Chondrocyte (in vitro differentiated cells): ENCODE results near the gene ERBB4. TPM values are rescaled to one million over a fixed set of nuclear protein-coding genes. Genes with fewer than 3 reads are reported as not detected.

Source experiments
- DNase-seq: peaks from one replicate; pipeline ENCODE4 v3.0.0; 2021; ENCODE audit warnings: mixed read lengths, low spot score
- H3K27ac Mint-ChIP-seq: one replicate; pipeline ENCODE4 v1.8.0; 2021; ENCODE audit warnings: mild to moderate bottlenecking, moderate library complexity, mixed read lengths; ENCODE audit not compliant: unreplicated experiment
- H3K27me3 Mint-ChIP-seq: 2 replicates; pipeline ENCODE4 v1.8.0; 2021; ENCODE audit warnings: low read depth, mixed read lengths
- H3K36me3 Mint-ChIP-seq: 2 replicates; pipeline ENCODE4 v1.8.0; 2021; ENCODE audit warnings: low read depth, mixed read lengths
- H3K4me1 Mint-ChIP-seq: 2 replicates; pipeline ENCODE4 v1.8.0; 2021; ENCODE audit warnings: low read depth, mild to moderate bottlenecking, mixed read lengths
- H3K4me3 Mint-ChIP-seq: one replicate; pipeline ENCODE4 v1.8.0; 2021; ENCODE audit warnings: mild to moderate bottlenecking, moderate library complexity, mixed read lengths; ENCODE audit not compliant: unreplicated experiment
- H3K9me3 Mint-ChIP-seq: 2 replicates; pipeline ENCODE4 v1.8.0; 2021; ENCODE audit warnings: low read depth, mixed read lengths
- total RNA-seq: library from RNA; stranded (reverse); gene quantifications from 3 replicates; pipeline ENCODE4 v1.2.1, GENCODE V29; 2021
- TF ChIP-seq, protein P1 (sequence below): fragments of 200-600 bp; sonication (generic); IDR thresholded peaks from 2 replicates; pipeline ENCODE4 v1.5.0; 2021; ENCODE audit warnings: antibody characterized with exemption, mild to moderate bottlenecking, moderate library complexity

Gene ERBB4
- total RNA-seq, 1 donor from 2014 or later = 1.3 TPM

DNA sequence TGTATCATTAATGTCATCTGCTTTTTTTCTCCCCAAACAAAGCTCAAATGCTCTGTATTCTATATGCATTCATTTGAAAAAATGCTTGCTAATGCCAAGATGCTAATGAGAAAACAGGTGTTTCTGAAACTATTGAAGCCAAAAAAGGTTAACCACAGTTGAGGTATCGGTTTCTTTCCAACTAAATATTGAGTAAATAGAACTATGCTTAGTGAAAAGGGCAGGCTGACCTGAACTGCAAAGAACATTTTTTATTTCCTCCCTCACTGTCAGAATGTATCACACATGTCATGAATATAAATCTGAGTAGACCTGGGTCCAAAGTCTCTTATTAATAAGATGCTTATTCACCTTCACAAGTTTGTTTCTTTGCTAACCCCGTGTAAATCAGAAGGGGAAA is 1115.6 kb downstream of the ERBB4 start:
- H3K4me1 Mint-ChIP-seq = no peaks in the 10 kb centered on the region
- no peaks in the 10 kb centered on the region for H3K27me3 Mint-ChIP-seq
- H3K9me3 Mint-ChIP-seq = no peaks in the 10 kb centered on the region
- H3K36me3 Mint-ChIP-seq = no peaks in the 10 kb centered on the region
- TF ChIP-seq, protein P1, sequence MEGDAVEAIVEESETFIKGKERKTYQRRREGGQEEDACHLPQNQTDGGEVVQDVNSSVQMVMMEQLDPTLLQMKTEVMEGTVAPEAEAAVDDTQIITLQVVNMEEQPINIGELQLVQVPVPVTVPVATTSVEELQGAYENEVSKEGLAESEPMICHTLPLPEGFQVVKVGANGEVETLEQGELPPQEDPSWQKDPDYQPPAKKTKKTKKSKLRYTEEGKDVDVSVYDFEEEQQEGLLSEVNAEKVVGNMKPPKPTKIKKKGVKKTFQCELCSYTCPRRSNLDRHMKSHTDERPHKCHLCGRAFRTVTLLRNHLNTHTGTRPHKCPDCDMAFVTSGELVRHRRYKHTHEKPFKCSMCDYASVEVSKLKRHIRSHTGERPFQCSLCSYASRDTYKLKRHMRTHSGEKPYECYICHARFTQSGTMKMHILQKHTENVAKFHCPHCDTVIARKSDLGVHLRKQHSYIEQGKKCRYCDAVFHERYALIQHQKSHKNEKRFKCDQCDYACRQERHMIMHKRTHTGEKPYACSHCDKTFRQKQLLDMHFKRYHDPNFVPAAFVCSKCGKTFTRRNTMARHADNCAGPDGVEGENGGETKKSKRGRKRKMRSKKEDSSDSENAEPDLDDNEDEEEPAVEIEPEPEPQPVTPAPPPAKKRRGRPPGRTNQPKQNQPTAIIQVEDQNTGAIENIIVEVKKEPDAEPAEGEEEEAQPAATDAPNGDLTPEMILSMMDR = no peak
- H3K4me3 Mint-ChIP-seq = no peak overlapping the region
- H3K27ac Mint-ChIP-seq = no peak overlapping the region
- no peak for DNase-seq

DNA sequence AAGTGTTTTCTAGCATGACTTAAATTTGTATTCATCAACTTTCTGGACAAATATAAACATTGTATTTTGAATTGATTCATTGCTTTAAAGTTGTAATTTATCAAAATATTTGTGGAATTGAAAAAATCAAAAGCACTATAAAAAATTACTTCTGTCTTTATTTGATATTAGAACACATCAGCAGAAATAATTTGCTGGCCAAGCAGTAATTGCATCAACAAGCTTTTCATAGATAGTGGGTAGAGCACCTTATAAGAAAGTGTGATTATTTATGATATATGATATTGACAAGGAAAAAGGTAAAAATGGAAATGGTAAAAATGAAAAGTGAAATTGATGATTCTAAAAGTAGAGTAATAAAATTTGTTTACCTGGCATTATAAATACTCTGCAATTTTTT is 1121.1 kb downstream of the ERBB4 start:
- Mint-ChIP-seq H3K27ac (no peak overlapping the region), H3K36me3 (no peaks in the 10 kb centered on the region), H3K4me1 (no peaks in the 10 kb centered on the region), H3K27me3 (no peaks in the 10 kb centered on the region), H3K9me3 (no peaks in the 10 kb centered on the region), H3K4me3 (no peak overlapping the region)
- no peak for DNase-seq
- TF ChIP-seq, protein P1 = no peak

DNA sequence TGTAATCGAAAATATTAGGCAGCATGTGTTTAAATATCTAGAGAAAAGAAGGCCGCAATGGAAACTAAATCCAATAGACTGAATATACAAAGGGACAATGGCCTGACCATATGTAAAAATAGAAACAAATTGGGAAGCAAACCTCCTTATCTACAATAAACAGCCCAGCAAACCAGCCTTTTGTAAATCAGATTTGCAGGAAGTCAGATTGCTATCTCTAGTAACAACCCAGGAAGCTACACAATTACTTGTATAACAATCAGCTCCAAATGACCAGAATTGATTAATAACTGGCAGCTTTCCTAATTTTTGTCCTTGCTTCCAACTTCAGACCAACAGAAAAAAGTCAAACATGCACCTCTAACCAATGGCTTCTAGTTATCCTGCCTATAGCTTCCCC is 1122.2 kb downstream of the ERBB4 start:
- Mint-ChIP-seq H3K4me3 (no peak overlapping the region), H3K27ac (no peak overlapping the region), H3K9me3 (no peaks in the 10 kb centered on the region), H3K4me1 (no peaks in the 10 kb centered on the region), H3K36me3 (no peaks in the 10 kb centered on the region), H3K27me3 (no peaks in the 10 kb centered on the region)
- DNase-seq = no peak
- TF ChIP-seq, protein P1 = no peak

- Mint-ChIP-seq H3K36me3 (no peaks in the 10 kb centered on the region), H3K4me3 (no peak overlapping the region), H3K27ac (no peak overlapping the region), H3K9me3 (no peaks in the 10 kb centered on the region), H3K4me1 (no peaks in the 10 kb centered on the region), H3K27me3 (no peaks in the 10 kb centered on the region)
- DNase-seq = no peak
- TF ChIP-seq, protein P1 = no peak
Measured at GRCh38 chr2:211413746-211414145, 1124.9 kb downstream of the ERBB4 start.

GRCh38 chr2:211408483-211408891 is 1130.1 kb downstream of the ERBB4 start:
- no peak overlapping the region for H3K4me3 Mint-ChIP-seq
- DNase-seq = no peak
- TF ChIP-seq, protein P1 = no peak
- no peaks in the 10 kb centered on the region for H3K9me3 Mint-ChIP-seq
- H3K36me3 Mint-ChIP-seq = no peaks in the 10 kb centered on the region
- no peaks in the 10 kb centered on the region for H3K4me1 Mint-ChIP-seq
- no peak overlapping the region for H3K27ac Mint-ChIP-seq
- H3K27me3 Mint-ChIP-seq = no peaks in the 10 kb centered on the region
